Erythroblast (primary cell): ENCODE data around the gene MYBPH.

Experiments used
- DNase-seq, 2 experiments: peaks; one replicate each; lab custom pipeline; 2025; lab: John Stamatoyannopoulos, UW
- GATA1 ChIP-seq: IDR thresholded peaks from 2 replicates; pipeline ENCODE4 v1.6.1; 2011; ENCODE audit warnings: low read depth, mild to moderate bottlenecking, control low read depth, low read length, moderate library complexity
- POLR2A ChIP-seq: IDR thresholded peaks from 2 replicates; pipeline ENCODE4 v1.6.1; 2011; ENCODE audit warnings: mild to moderate bottlenecking, low read length

The MYBPH gene

DNA sequence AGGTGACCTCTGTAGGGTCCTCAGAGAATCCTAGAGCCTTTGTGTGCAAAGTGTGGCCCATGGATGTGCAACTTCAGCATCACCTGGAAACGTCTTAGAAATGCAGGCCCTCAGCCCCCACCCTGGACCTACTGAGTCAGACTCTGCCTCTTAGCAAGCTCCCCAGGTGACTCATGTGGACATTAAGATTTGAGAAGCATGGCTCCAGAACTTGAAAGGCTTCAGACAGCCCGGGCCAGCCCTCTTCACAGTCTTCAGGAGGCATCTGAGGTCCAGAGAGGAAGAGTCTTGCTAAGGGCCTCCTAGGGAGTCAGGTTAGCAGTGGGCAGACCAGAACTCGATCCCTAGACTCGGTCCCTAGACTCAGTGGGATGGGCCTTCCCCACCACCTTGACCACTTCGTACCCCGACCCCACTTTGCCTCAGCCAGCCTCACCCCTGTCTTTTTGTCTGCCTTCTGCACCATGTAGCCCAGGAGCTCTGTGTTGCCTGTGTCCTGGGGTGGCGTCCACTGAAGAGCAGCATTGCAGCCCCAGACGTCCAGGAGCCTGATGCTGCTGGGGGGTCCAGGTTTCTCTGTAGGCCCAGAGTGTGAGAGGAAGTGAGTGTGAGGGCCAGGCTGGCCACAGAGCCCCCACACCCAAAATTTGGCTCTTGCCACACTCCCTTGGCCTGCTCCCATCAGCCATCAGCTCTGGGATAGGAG is 4.8 kb downstream of the MYBPH start:
- DNase-seq = no peak
- TF ChIP-seq GATA1 = no peak
- TF ChIP-seq POLR2A = no peak

DNA sequence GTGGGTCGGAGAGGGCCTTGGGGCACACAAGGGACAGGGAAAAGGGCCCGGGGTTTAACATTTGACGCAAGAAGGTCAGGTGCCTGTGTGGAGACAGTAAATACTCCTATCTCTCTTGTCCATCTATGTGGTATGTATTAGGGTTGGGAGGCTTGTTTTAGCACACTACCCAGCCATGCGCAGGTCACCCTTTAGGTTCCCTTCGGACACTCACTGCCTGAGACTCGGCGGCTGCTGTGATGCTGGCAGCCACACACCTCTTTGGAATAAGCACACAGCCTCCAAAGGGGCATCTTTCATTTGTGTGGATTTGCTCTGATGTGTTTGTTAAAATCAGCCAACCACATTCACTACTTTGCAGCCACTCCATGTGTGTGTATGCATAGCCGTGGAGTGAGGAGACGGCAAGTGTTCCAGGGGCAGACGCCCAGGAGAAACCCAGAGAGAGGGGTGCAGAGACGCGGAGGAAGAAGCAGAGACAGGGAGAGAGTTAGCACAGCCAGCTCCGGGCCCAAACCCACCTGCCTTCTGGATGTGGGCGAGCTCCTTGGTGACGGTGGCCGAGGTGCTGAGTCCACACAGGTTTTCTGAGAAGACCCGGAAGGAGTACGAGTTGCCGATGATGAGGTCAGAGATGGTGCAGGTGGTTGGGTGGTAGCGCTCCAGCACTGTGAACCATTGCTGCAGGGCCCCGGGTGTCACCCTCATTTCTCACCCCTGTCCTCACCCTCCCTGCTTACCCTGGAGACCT is 5.7 kb downstream of the MYBPH start:
- no peak for DNase-seq
- TF ChIP-seq POLR2A (no peak), GATA1 (no peak)

DNA sequence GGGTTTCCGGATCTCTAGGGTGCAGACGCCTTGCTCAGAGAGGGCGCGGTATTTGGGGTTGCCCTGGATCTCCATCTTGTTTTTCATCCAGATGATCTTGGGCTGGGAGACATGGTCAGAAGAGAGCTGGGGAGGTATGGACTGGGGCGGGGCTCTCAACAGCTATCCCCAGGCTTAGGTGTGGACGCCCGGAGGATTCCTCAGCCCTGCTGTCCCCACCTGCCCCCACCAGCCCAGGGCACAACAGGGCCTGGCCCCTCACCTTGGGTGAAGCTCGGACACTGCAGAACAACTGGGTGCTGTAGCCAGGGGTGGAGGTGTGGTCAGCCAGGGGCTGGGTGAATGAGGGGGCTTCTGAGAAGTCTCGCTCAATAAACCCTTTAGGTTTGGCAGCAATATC is 6.6 kb downstream of the MYBPH start:
- no peak for TF ChIP-seq GATA1
- no peak for TF ChIP-seq POLR2A

DNA sequence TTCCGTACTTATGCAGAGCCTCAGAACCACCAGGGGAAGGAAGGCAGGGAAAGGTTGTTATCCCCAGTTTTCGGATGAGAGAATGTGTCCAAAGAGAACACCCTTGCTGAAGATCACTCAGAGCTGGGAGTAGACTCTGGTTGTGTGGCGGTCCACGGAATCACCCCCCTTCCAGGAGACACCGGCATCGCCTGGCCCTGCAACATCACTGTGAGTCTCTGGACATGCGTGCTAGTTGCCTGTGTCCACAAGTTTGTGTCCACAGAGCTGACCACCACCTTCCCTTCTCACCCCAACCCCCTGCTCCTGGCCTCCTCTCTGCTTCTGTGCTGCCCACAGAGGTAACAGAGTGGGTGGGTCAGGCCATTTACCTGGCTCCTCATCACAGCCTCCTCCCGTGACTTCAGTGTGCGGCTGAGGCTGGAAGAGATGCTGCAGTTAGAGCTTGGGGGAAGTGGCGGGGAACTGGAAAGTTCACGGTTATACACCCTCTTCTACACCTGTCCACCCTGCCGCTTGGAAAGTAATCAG is 7.3 kb downstream of the MYBPH start:
- no peak for DNase-seq

More for the DNA sequence above, 6.6 kb downstream of the MYBPH start:
- DNase-seq = no peak

DNA sequence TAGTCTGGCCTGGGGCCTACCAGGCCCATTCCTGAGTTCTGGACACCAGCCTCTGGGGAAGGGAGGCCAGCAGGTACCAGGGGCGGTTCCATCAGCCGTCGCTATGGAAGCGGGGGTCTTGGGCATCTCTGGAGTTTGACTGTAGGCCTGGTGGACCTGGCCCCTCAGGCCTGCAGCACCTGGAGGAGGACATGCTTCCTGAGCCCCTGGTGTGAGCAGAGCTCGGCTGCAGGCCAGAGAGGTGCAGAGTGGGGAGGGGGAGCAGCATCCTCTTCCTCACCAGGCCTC is 7.8 kb downstream of the MYBPH start:
- no peak for DNase-seq
- TF ChIP-seq GATA1 = no peak
- TF ChIP-seq POLR2A = no peak

More for the DNA sequence above, 7.3 kb downstream of the MYBPH start:
- TF ChIP-seq GATA1 (no peak), POLR2A (no peak)

DNA sequence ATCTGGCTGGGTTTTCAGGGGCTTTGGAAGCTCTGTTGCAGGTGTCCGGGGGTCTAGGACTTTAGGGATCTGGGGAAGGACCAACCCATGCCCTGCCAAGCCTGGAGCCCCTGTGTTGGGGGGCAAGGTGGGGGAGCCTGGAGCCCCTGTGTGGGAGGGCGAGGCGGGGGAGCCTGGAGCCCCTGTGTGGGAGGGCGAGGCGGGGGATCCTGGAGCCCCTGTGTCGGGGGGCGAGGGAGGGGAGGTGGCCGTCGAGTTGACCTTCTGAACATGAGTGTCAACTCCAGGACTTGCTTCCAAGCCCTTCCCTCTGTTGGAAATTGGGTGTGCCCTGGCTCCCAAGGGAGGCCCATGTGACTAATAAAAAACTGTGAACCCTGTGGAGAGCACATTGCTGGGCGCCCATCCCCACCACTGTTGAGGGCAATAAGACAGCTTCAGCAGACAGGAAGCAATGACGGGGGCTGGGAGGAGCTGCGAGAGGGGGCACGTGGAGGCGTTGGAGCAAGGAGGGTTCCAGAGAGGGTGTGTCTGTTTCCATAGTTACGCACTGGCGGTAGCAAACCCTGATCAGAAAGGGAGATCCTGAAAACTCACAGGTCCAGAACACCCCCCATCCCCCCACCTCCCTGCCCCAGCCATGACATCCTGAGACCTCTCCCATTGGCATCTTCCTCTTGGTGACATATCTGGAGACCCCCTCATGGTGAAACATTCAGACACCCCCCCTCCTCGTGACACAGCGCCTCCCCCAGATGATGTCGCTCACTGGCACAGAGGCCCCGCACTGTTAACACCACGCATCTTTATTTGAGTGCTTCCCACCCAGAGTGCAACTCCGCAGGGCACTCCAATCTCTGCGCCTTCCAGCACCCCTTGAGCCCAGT is 8.4 kb downstream of the MYBPH start:
- DNase-seq = no peak
- TF ChIP-seq GATA1 (no peak), POLR2A (no peak)

DNA sequence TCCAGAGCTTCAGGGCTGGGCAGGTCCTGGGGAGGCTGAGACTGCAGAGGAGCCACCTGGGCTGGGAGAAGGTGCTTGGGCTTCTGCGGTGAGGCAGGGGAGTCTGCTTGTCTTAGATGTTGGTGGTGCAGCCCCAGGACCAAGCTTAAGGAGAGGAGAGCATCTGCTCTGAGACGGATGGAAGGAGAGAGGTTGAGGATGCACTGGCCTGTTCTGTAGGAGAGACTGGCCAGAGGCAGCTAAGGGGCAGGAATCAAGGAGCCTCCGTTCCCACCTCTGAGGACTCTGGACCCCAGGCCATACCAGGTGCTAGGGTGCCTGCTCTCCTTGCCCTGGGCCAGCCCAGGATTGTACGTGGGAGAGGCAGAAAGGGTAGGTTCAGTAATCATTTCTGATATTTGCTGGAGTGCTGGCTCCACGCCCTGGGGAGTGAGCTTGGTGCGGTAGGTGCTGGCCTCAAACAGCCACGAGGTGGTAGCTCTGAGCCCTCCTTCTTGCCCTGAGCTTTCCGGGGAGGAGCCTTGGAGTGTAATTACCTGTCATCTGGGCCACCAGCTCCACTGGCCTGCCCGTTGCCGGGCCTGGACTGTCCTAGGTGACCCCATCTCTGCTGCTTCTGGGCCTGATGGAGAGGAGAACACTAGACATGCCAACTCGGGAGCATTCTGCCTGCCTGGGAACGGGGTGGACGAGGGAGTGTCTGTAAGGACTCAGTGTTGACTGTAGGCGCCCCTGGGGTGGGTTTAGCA is 9.3 kb downstream of the MYBPH start:
- DNase-seq = peak in 1 of 2 experiments; percentile 15
- TF ChIP-seq POLR2A (no peak), GATA1 (no peak)

DNA sequence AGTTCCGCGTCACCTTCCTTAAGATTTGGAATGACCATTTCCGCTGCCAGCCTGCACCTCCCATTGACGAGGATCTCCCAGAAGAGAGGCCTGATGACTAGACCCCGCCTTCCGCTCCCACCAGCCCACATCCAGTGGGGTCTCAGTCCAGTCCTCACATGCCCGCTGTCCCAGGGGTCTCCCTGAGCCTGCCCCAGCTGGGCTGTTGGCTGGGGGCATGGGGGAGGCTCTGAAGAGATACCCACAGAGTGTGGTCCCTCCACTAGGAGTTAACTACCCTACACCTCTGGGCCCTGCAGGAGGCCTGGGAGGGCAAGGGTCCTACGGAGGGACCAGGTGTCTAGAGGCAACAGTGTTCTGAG is 9.8 kb downstream of the MYBPH start:
- TF ChIP-seq GATA1 (no peak), POLR2A (no peak)
- DNase-seq = no peak

DNA sequence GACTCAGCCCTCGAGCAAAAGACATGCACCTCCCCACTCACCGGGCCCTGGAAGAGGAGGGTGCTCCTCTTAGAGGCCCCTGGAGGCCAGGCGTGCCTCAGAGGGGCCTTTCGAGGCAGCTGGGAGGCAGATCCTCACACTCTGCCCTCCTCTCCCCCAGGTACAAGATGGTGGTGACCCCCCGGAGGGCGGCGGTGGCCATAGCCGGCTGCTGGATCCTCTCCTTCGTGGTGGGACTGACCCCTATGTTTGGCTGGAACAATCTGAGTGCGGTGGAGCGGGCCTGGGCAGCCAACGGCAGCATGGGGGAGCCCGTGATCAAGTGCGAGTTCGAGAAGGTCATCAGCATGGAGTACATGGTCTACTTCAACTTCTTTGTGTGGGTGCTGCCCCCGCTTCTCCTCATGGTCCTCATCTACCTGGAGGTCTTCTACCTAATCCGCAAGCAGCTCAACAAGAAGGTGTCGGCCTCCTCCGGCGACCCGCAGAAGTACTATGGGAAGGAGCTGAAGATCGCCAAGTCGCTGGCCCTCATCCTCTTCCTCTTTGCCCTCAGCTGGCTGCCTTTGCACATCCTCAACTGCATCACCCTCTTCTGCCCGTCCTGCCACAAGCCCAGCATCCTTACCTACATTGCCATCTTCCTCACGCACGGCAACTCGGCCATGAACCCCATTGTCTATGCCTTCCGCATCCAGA is 10.4 kb downstream of the MYBPH start:
- DNase-seq = no peak
- no peak for TF ChIP-seq GATA1
- TF ChIP-seq POLR2A = no peak

DNA sequence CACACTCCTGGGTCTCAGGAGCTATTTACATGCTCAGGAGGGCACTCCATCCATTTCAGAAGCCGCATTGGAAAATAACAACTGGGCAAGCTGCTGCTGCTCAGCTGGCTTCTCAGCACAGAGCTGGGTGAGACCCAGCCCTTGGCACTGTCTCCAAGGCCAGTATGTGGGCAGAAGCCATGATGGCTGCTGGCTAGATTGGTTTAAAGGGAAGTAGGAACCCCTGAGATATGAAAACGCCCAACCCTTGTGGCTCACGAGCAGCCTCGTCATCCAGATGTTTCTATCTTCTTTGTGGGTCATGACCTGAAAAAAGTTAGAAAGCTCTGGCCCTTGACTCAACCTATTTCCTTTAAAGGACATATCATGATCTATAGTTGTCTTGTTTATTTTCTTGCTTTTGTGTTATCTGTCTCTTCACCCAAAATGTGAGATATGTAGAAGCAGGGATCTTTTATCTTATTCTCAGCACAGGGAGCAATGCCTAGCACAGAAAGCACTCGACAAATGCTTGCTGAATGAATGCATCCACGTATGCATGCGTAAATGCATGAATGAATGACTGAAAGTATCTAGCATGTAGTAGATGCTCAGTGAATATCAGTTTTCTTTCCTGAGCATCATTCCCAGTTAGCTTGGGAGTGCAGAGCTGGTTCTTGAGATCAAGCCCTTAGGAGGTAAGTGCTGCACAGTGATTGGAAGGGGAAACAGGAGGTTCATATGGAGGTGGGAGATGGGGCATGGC is 11.6 kb downstream of the MYBPH start:
- DNase-seq = no peak
- TF ChIP-seq POLR2A = no peak
- TF ChIP-seq GATA1 = no peak

DNA sequence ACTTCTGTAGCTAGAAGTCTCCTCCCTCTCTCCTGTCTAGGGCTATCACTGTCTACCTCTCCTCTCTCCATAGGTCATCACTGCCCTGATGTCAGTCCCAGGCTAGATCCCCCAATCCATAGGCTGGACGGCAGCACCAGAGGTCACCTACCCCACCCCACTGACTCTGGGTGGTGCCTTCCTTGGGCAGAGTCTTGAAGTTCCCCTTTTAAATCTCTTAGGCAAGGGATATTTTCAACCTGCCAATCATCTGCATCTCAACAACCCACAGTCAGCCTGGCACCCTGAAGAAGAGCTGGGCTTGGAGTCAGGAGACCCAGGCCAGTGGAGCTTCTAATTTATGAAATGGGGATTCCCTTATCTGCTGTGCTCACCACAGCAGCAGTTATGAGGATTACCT is 13.2 kb downstream of the MYBPH start:
- DNase-seq = no peak
- TF ChIP-seq GATA1 (no peak), POLR2A (no peak)

DNA sequence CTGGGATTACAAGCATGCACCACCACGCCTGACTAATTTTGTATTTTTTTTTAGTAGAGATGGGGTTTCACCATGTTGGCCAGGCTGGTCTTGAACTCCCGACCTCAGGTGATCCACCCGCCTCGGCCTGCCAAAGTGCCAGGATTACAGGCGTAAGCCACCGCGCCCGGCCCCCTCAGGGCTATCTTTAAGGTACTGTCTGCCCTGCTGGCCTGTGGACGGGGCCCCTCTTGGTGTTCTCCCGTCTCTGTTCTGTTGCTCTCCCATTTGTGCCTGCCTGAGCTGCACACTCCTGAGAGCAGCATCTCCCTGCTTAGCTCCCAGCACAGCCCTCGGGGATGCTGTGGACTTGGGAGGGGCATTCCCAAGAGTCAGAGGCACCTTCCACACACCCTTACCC is 13.9 kb downstream of the MYBPH start:
- no peak for DNase-seq
- no peak for TF ChIP-seq POLR2A
- no peak for TF ChIP-seq GATA1

DNA sequence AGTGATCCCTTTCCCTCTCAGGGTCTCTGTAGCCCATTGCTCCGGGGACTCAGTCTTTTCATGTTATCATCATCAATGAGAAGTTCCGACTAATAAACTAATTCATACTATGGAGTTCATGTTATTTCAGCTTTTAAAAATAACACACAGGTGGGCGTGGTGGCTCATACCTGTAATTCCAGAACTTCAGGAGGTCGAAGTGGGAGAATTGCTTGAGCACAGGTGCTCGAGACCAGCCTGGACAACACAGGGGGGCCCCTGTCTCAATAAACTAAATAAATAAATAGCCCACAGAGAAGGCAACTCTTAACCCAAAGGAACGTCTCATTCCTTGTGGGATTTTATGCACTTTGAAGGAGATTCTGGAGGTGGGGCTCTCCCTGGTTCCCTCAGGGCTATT is 14.5 kb downstream of the MYBPH start:
- no peak for DNase-seq
- TF ChIP-seq GATA1 (no peak), POLR2A (no peak)
